Lung microvascular endothelial cell (primary cell): ENCODE data around the gene HSFX4. TPM values are rescaled to one million over a fixed set of nuclear protein-coding genes. Genes with fewer than 3 reads are reported as not detected.
"Not testable (repeated sequence)": the region's sequence is repeated elsewhere in the genome, so short reads cannot be mapped to it uniquely, and the experiment has no call there.

Source experiments
- DNase-seq, 2 donors: peaks; one replicate each; pipeline versions ENCODE4 v3.0.0 to v3.0.0-alpha.2; 2010; ENCODE audit warnings: low read depth in 2 of 2
- total RNA-seq: library from RNA; depleted of rRNA; stranded (reverse); fragments of >200 nt; gene quantifications from 2 replicates; pipeline ENCODE4 v1.2.1, GENCODE V29; 2014

HSFX4 gene
- total RNA-seq = not detected in 2 replicates

GRCh38 chrX:149929400-149929799, at the start of gene HSFX4:
Gene HSFX4 (plus strand): TSS chrX:149929573. CDS start chrX:149929645, 72 bp downstream.
- DNase-seq = not testable (repeated sequence)

- no peak for DNase-seq
Observed at GRCh38 chrX:149881081-149881711, 48.2 kb upstream of the HSFX4 start, which contains the start of gene MAGEA8. Gene MAGEA8 (plus strand): TSS chrX:149881183. CDS start chrX:149884273, 3,090 bp downstream.

DNA sequence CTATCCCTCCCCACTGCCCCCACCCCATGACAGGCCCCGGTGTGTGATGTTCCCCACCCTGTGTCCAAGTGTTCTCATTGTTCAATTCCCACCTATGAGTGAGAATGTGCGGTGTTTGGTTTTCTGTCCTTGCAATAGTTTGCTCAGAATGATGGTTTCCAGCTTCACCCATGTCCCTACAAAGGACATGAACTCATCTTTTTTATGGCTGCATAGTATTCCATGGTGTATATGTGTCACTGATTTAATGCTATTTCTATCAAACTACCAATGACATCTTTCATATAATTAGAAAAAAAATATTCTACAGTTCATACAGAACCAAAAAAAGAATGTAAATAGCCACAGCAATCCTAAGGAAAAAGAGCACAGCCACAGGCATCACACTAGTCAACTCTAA, 38.5 kb upstream of the HSFX4 start:
- DNase-seq = not testable (repeated sequence)

- no peak for DNase-seq
Observed at GRCh38 chrX:149898554-149898953, 30.8 kb upstream of the HSFX4 start.

GRCh38 chrX:149903889-149904748, 25.3 kb upstream of the HSFX4 start:
- DNase-seq = no peak

DNA sequence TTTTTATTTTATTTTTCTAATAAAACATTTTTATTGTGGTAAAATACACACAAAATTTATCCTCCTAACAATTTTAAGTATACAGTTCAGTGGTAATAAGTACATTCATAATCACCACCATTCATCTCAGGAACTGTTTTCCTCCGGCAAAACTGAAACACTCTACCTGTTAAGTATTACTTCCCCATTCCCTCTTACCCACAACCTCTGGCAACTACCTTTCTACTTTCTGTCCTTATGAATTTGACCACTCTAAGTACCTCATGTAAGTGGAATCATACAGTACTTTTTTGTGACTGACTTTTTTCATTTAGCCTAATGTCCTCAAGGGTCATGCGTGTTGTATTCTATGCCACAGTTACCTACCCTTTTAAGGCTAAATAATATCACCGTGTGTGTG, 21.1 kb upstream of the HSFX4 start:
- no peak for DNase-seq

- DNase-seq = no peak
Observed at GRCh38 chrX:149908727-149909126, 20.6 kb upstream of the HSFX4 start.

GRCh38 chrX:149909324-149910177, 19.8 kb upstream of the HSFX4 start:
- no peak for DNase-seq

DNA sequence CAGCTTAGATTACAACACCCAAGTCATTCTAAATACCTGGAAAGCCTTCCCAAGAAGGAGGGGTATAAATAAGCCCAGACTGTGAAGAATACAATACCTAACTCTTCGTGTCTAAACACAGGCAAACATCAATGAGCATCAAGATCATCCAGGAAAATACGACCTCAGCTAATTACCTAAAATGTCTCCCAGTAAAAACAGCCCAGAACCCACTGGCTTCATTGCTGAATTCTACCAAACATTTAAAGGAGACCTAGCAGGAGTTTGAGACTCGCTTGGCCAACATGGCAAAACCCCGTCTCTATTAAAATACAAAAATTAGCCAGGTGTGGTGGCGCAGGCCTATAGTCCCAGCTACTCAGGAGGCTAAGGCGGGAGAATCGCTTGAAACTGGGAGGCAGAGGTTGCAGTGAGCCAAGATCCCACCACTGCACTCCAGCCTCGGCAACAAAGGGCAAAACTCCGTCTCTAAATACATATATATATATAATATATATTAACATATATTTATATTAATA, 19.1 kb upstream of the HSFX4 start:
- DNase-seq = no peak

DNA sequence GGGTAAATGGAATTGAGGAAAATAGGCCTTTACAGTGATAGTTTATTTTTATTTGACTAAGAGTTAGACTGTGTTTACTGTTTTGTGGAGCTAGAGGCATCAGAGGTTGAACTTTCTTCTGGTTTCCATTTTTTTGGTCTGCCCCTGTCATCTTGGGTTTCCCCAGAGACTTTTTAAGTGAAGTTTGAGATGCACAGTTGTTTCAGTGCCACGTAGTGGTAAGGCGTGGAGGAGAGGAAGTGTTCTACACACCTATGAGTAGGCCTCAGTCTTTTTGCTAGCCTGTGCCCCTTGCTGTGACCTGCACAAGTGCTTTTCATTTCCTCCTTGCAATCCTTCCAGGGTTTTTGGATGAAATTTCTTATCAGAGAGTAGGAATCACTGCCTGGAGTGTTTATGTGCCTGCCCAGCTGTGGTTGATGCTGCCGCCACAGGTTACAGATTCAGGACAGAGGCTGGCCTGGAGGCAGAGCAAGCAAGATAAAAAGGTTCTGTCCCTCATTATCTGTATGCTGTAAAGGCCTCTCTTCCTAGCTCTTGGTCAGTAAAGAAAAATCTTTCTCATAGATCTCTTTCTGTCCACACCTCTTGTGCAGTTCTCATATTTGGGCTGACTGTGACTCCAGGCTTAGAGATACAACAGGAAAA, 12.5 kb upstream of the HSFX4 start:
- no peak for DNase-seq

DNA sequence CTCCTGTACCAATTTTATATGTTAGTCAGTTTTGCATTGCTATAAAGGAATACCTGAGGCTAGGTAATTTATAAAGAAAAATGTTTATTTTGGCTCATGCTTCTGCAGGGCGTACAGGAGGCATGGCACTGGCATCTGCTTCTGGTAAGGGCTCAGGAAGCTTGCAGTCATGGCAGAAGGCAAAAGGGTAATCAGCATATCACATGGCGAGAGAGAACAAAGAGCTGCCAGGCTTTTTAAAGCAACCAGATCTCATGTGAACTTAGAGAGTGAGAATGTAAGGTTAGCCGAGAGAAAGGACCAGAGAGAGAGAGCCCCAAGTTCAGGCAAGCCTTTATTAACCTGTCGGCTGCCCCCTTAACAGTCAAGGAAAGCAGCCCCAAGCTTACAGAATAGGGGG, 5.5 kb upstream of the HSFX4 start:
- not testable (repeated sequence) for DNase-seq

- not testable (repeated sequence) for DNase-seq
Observed at GRCh38 chrX:149924434-149924833, 4.9 kb upstream of the HSFX4 start.

GRCh38 chrX:149927245-149927963, 2.0 kb upstream of the HSFX4 start:
- not testable (repeated sequence) for DNase-seq

- DNase-seq = not testable (repeated sequence)
Observed at GRCh38 chrX:149927964-149928258, 1.5 kb upstream of the HSFX4 start.

GRCh38 chrX:149928635-149929034, 738 bp upstream of the HSFX4 start:
- not testable (repeated sequence) for DNase-seq

GRCh38 chrX:149931355-149931754, 2.0 kb downstream of the HSFX4 start:
- not testable (repeated sequence) for DNase-seq

DNA sequence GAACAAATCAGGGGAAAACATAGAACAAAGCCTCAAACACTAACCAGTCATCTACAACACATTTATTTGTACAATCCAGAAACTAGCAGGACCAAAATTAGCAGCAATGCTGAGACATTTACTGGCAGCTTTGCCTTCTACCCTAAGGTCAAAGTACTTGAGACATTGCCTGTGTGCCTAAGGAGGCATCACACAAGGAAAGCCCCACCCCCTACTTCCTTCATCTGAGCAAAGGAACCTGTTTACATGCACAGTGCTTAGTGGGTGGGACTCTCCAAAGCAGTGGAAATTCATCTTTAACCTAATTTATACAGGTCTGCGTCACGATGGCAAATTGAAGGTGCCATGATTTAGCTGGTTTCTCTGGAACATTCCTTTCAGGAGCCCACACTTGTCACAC, 2.8 kb downstream of the HSFX4 start:
- not testable (repeated sequence) for DNase-seq

DNA sequence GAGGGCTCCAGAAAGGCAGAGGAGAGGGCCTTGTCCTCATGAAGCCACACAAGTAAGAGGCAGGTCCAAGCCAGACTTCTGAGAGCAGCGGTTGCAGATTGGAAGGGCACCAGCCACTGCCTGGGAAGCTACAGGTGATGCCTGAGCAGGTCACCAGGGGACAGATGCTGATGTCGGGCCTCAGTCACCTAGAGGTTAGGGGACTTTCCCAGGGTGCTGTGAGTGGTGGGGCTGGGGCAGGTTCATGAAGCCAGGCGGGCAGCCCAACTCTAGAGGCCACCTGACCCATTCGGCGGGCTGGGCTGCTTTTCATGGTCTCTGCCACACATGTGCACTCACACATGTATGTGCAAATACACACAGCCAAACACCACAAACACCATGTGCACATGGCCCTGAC, 3.6 kb downstream of the HSFX4 start:
- not testable (repeated sequence) for DNase-seq

DNA sequence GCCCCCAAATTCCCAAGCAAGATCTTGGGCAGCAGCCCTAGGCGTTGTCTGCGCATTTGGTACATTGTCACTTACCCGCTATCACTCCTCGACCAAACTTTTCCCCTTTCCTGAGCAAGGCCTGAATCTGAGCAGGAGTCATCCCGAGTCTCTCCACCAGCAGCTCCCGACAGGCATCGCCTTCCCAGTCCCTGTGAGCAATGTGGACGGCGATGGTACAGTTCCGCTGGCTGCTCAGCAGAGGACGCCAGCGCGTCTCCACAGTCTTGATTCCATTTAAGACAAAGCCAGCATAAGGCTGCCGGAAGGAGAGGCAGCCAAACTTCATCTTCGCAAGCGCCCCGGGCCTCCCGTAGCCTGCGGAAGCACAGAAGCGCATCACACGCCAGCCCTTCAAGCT, 4.2 kb downstream of the HSFX4 start:
- not testable (repeated sequence) for DNase-seq

- DNase-seq = not testable (repeated sequence)
Observed at GRCh38 chrX:149937328-149937727, 8.0 kb downstream of the HSFX4 start.
